SK-N-SH (cell line): ENCODE results near the gene DSCAML1. TPM values are rescaled to one million over a fixed set of nuclear protein-coding genes. Genes with fewer than 3 reads are reported as not detected.

Experiments used
- CTCF ChIA-PET: fragments of 300-600, 350-600 bp; formaldehyde crosslinking; extraction: SDS; loops from one replicate; lab custom pipeline; 2021; lab: Yijun Ruan, JAX
- POLR2A ChIA-PET: fragments of 350-600 bp; sonication (Branson Sonifier 250); formaldehyde crosslinking; extraction: SDS; loops from one replicate; lab custom pipeline; 2020; ENCODE audit warnings: antibody characterized with exemption, inconsistent platforms; lab: Yijun Ruan, JAX
- DNase-seq: peaks from one replicate; pipeline ENCODE4 v3.0.0; 2012
- H2AFZ ChIP-seq: fragments of 200-600 bp; sonication (generic); 2 replicates; pipeline ENCODE4 v1.8.1; 2016; ENCODE audit warnings: antibody characterized with exemption, mild to moderate bottlenecking, low read depth
- H3F3A ChIP-seq: fragments of 200-600 bp; sonication (generic); replicated peaks from 2 replicates; pipeline ENCODE3; 2016; ENCODE audit warnings: antibody characterized with exemption, mild to moderate bottlenecking; ENCODE audit not compliant: insufficient read depth
- H3K27ac ChIP-seq, 2 experiments: fragments of 200-500 bp in 1 of 2; fragments of 200-600 bp in 1 of 2; sonication (Bioruptor generic) in 1 of 2; sonication (generic), shearing (Covaris generic) in 1 of 2; 2 replicates each; pipeline versions ENCODE4 v1.5.1 to v1.6.1; 2014 to 2016; ENCODE audit warnings: low read depth in 2 of 2, inconsistent platforms in 1 of 2, low read length in 1 of 2, mild to moderate bottlenecking in 1 of 2, mixed read lengths in 1 of 2
- H3K27me3 ChIP-seq: fragments of 200-600 bp; sonication (generic), shearing (Covaris generic); 2 replicates; pipeline ENCODE4 v1.6.1; 2016; ENCODE audit warnings: mixed run types; ENCODE audit not compliant: insufficient read depth
- H3K36me3 ChIP-seq, 2 experiments: fragments of 200-500 bp in 1 of 2; fragments of 200-600 bp in 1 of 2; sonication (Bioruptor generic) in 1 of 2; sonication (generic) in 1 of 2; replicated peaks in 1 of 2; 2 replicates each; pipeline versions ENCODE3 to v1.5.1; 2014 to 2016; ENCODE audit warnings: low read length in 1 of 2, mild to moderate bottlenecking in 1 of 2; ENCODE audit not compliant: insufficient read depth in 2 of 2, control insufficient read depth in 1 of 2
- H3K4me1 ChIP-seq, 2 experiments: fragments of 200-500 bp in 1 of 2; fragments of 200-600 bp in 1 of 2; sonication (Bioruptor generic) in 1 of 2; sonication (generic), shearing (Covaris generic) in 1 of 2; 2 replicates each; pipeline versions ENCODE4 v1.5.1 to v1.6.1; 2014 to 2016; ENCODE audit warnings: low read depth in 1 of 2, low read length in 1 of 2, mixed run types in 1 of 2; ENCODE audit not compliant: insufficient read depth in 2 of 2, control insufficient read depth in 1 of 2
- H3K4me2 ChIP-seq: fragments of 200-600 bp; sonication (generic), shearing (Covaris generic); 2 replicates; pipeline ENCODE4 v1.6.1; 2017; ENCODE audit warnings: mixed run types
- H3K4me3 ChIP-seq, 2 experiments: fragments of 200-500 bp in 1 of 2; fragments of 200-600 bp in 1 of 2; sonication (Bioruptor generic) in 1 of 2; sonication (generic), shearing (Covaris generic) in 1 of 2; 2 replicates each; pipeline versions ENCODE4 v1.5.1 to v1.8.1; 2014 to 2016; ENCODE audit warnings: low read depth in 2 of 2, inconsistent platforms in 1 of 2, low read length in 1 of 2, mild to moderate bottlenecking in 1 of 2, mixed read lengths in 1 of 2, moderate library complexity in 1 of 2
- H3K79me2 ChIP-seq: fragments of 200-600 bp; sonication (generic); 2 replicates; pipeline ENCODE4 v1.8.1; 2017; ENCODE audit warnings: mild to moderate bottlenecking; ENCODE audit not compliant: insufficient read depth
- H3K9ac ChIP-seq: fragments of 200-600 bp; sonication (generic); 2 replicates; pipeline ENCODE4 v1.6.1; 2017; ENCODE audit warnings: mixed run types
- H3K9me2 ChIP-seq: fragments of 200-600 bp; sonication (generic); 2 replicates; pipeline ENCODE4 v1.6.1; 2017; ENCODE audit warnings: mixed run types
- H3K9me3 ChIP-seq: fragments of 200-600 bp; sonication (generic); 2 replicates; pipeline ENCODE4 v1.6.1; 2017; ENCODE audit warnings: mixed run types, mild to moderate bottlenecking, moderate library complexity
- H4K20me1 ChIP-seq: fragments of 200-600 bp; sonication (generic); 2 replicates; pipeline ENCODE4 v1.6.1; 2017; ENCODE audit warnings: mild to moderate bottlenecking, mixed run types; ENCODE audit not compliant: insufficient read depth
- CHD2 ChIP-seq: fragments of 150-350 bp; IDR thresholded peaks from 2 replicates; pipeline ENCODE4 v1.6.1; 2018; ENCODE audit warnings: low read length; ENCODE audit not compliant: partially characterized antibody
- ELF1 ChIP-seq: IDR thresholded peaks from 2 replicates; pipeline ENCODE4 v1.4.0; 2012
- FOXM1 ChIP-seq: IDR thresholded peaks from 2 replicates; pipeline ENCODE4 v1.4.0; 2012; ENCODE audit warnings: low read depth, mild to moderate bottlenecking
- GATA2 ChIP-seq: sonication (generic); formaldehyde crosslinking; IDR thresholded peaks from 2 replicates; pipeline ENCODE4 v1.5.0; 2020; ENCODE audit warnings: mild to moderate bottlenecking, missing genetic modification reagents
- JUND ChIP-seq: IDR thresholded peaks from 2 replicates; pipeline ENCODE4 v1.4.0; 2012
- MAX ChIP-seq: IDR thresholded peaks from 2 replicates; pipeline ENCODE4 v1.4.0; 2012; ENCODE audit warnings: low read depth
- MEF2A ChIP-seq: IDR thresholded peaks from 2 replicates; pipeline ENCODE4 v1.4.0; 2012; ENCODE audit warnings: low read depth, borderline replicate concordance
- MXI1 ChIP-seq: IDR thresholded peaks from 2 replicates; pipeline ENCODE4 v1.6.1; 2012; ENCODE audit warnings: mild to moderate bottlenecking, low read depth, low read length, improper control_type of control experiment
- NFIC ChIP-seq: IDR thresholded peaks from 2 replicates; pipeline ENCODE4 v1.4.0; 2012; ENCODE audit warnings: borderline replicate concordance
- RAD21 ChIP-seq: IDR thresholded peaks from 2 replicates; pipeline ENCODE4 v1.6.1; 2012; ENCODE audit warnings: mild to moderate bottlenecking, low read length
- RCOR1 ChIP-seq: fragments of 150-350 bp; IDR thresholded peaks from 2 replicates; pipeline ENCODE4 v1.6.1; 2017; ENCODE audit warnings: antibody characterized with exemption, low read length
- RFX5 ChIP-seq: IDR thresholded peaks from 2 replicates; pipeline ENCODE4 v1.6.1; 2012; ENCODE audit warnings: mild to moderate bottlenecking, improper control_type of control experiment, low read length
- SIN3A ChIP-seq: IDR thresholded peaks from 2 replicates; pipeline ENCODE4 v1.6.1; 2012; ENCODE audit warnings: low read depth, mild to moderate bottlenecking, low read length, moderate library complexity, borderline replicate concordance
- SMC3 ChIP-seq: IDR thresholded peaks from 2 replicates; pipeline ENCODE4 v1.6.1; 2012; ENCODE audit warnings: low read depth, low read length, improper control_type of control experiment
- TCF12 ChIP-seq: IDR thresholded peaks from 2 replicates; pipeline ENCODE4 v1.4.0; 2012
- TEAD4 ChIP-seq: IDR thresholded peaks from 2 replicates; pipeline ENCODE4 v1.4.0; 2012; ENCODE audit warnings: mild to moderate bottlenecking, borderline replicate concordance; ENCODE audit not compliant: insufficient read depth
- WGBS: methylation state at CpG from one replicate; pipeline ENCODE4 v1.1.6; 2017; ENCODE audit warnings: low lambda C conversion rate; 5-methylcytosine and 5-hydroxymethylcytosine counted together
- polyA plus RNA-seq, 3 experiments: library from polyadenylated mRNA; depleted of rRNA; stranded (reverse); fragments of >200 nt; gene quantifications; 2 replicates each; pipeline ENCODE4 v1.2.3, GENCODE V29; 2012

The DSCAML1 gene
- polyA plus RNA-seq, 1 of the 3 experiments (the other 2 are of a cell fraction): not detected

GRCh38 chr11:117712530-117712929 is 84.5 kb downstream of the DSCAML1 start:
- Histone ChIP-seq H3F3A (no peaks in the 10 kb centered on the region), H4K20me1 (no peaks in the 10 kb centered on the region), H3K36me3 (no peaks in the 10 kb centered on the region), H3K27me3 (peaks cover 3% of the 10 kb centered on the region; the same call in 1 of the 2 replicates), H3K9ac (no peak overlapping the region), H3K4me1 (peaks cover 0 to 9% of the 10 kb centered on the region in 2 experiments; a peak in 1 of 4 replicates), H3K4me2 (no peak overlapping the region), H3K79me2 (no peaks in the 10 kb centered on the region), H3K27ac (no peak overlapping the region), H3K9me2 (no peaks in the 10 kb centered on the region), H3K9me3 (no peaks in the 10 kb centered on the region), H3K4me3 (no peak overlapping the region), H2AFZ (no peak overlapping the region)
- ChIA-PET POLR2A (no interaction called here), CTCF (no interaction called here)
- DNase-seq: no peak
- 78% methylated on average over 13 of the region's 13 CpGs for WGBS
- TF ChIP-seq GATA2 (CRISPR knock-in tag): no peak
- TF ChIP-seq RFX5: no peak
- TF ChIP-seq RCOR1: no peak
- no peak for TF ChIP-seq MXI1
- TF ChIP-seq MAX: no peak
- TF ChIP-seq RAD21: no peak
- no peak for TF ChIP-seq CHD2

GRCh38 chr11:117711331-117711730 is 85.7 kb downstream of the DSCAML1 start:
- H3K4me1 ChIP-seq: no peaks in the 10 kb centered on the region; a peak in 1 of 4 replicates
- H3K9me2 ChIP-seq: no peaks in the 10 kb centered on the region
- no peak overlapping the region for H3K4me2 ChIP-seq
- DNase-seq: no peak
- H3K79me2 ChIP-seq: no peaks in the 10 kb centered on the region
- H2AFZ ChIP-seq: no peak overlapping the region
- no peaks in the 10 kb centered on the region for H3F3A ChIP-seq
- H3K4me3 ChIP-seq: no peak overlapping the region
- no peaks in the 10 kb centered on the region for H4K20me1 ChIP-seq
- no peaks in the 10 kb centered on the region for H3K36me3 ChIP-seq
- H3K27me3 ChIP-seq: peaks cover 3% of the 10 kb centered on the region; the same call in 1 of the 2 replicates
- no peaks in the 10 kb centered on the region for H3K9me3 ChIP-seq
- ChIA-PET POLR2A (no interaction called here), CTCF (interaction anchor here (1.6 to 2.1 kb wide), 2 partner anchors 21 to 96 kb away, joined by 6 read pairs; no protein-coding TSS in a partner anchor)
- H3K9ac ChIP-seq: no peak overlapping the region
- 67% methylated on average over 7 of the region's 7 CpGs for WGBS
- H3K27ac ChIP-seq: no peak overlapping the region
- TF ChIP-seq MEF2A (no peak), RCOR1 (no peak)

DNA sequence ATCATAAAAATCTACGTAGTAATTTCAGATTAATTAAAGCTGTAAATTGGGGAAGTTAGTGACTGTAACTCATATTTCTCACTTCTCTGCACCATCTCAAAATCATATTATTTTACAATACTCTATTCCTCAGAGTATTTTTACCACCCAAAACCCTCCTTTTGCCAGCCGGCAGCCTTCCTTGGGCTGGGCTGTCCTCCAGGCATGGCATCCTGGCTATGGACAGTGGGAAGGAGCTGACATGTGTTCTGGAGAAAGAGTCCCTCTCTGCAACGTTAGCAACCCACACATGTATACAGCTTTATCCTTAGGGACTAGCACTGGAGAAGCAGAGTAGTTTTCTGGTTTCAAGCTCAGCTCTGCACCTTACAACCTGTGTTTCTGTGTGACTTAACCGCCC is 86.8 kb downstream of the DSCAML1 start:
- Histone ChIP-seq H4K20me1 (no peaks in the 10 kb centered on the region), H3K4me3 (no peak overlapping the region), H3K9me3 (no peaks in the 10 kb centered on the region), H3K9ac (no peak overlapping the region), H3K9me2 (no peaks in the 10 kb centered on the region), H3K27ac (no peak overlapping the region), H3K27me3 (peaks cover 3% of the 10 kb centered on the region; the same call in 1 of the 2 replicates), H3K36me3 (no peaks in the 10 kb centered on the region), H3K4me2 (no peak overlapping the region), H2AFZ (no peak overlapping the region), H3K79me2 (no peaks in the 10 kb centered on the region), H3K4me1 (no peaks in the 10 kb centered on the region; a peak in 1 of 4 replicates), H3F3A (no peaks in the 10 kb centered on the region)
- DNase-seq: no peak
- WGBS: 61% methylated on average over 4 of the region's 4 CpGs
- POLR2A ChIA-PET: no interaction called here
- TF ChIP-seq TCF12 (no peak), TEAD4 (no peak), SIN3A (no peak), CHD2 (no peak), JUND (no peak), FOXM1 (no peak), SMC3 (no peak), NFIC (no peak), ELF1 (no peak)
- CTCF ChIA-PET: interaction anchor here (0.8 to 2.1 kb wide), 5 partner anchors 9 to 267 kb away, joined by 3 to 6 read pairs (median 4); no protein-coding TSS in a partner anchor
